RWPE1 (cell line): ENCODE data around the gene COL2A1.
A peak's percentile ranks its signal among the peaks of the same experiment; 100 is the strongest.

Experiments
- CTCF ChIA-PET: fragments of 350-600 bp; sonication (Branson Sonifier 250); formaldehyde crosslinking; extraction: SDS; loops from one replicate; lab custom pipeline; 2021; lab: Yijun Ruan, JAX
- POLR2A ChIA-PET: fragments of 400-600 bp; formaldehyde crosslinking; extraction: SDS; loops from one replicate; lab custom pipeline; 2020; ENCODE audit warnings: antibody characterized with exemption; ENCODE audit not compliant: low non-redundant PET; lab: Yijun Ruan, JAX
- DNase-seq: peaks from one replicate; pipeline ENCODE4 v3.0.0; 2012; ENCODE audit warnings: low spot score
- H3K27ac ChIP-seq: fragments of 450-650 bp; 2 replicates; pipeline ENCODE4 v1.5.1; 2017
- TF ChIP-seq, protein P1 (sequence below): fragments of 450-650 bp; conservative IDR thresholded peaks from 2 replicates; pipeline ENCODE4 v1.5.1; 2017; ENCODE audit warnings: low read depth, mild to moderate bottlenecking

Gene COL2A1

DNA sequence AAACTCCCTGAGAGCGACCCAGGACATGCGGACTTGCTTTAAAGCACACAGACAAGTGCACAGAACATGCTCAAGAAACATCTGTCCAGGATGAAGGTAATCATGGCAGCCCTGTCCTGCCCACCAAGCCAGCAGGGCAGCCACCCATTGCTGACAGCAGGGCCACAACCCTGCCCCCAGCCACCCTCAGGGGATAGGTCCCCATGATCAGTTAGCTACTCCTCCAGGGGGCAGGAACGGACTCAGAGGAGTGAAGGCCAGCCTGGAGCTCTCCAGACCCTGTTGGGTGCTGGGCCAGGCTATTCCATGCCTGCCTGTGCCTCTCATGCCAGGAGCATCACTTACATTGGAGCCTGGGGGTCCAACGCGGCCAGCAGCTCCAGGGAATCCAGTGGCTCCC is 25.1 kb downstream of the COL2A1 start:
- TF ChIP-seq, protein P1, sequence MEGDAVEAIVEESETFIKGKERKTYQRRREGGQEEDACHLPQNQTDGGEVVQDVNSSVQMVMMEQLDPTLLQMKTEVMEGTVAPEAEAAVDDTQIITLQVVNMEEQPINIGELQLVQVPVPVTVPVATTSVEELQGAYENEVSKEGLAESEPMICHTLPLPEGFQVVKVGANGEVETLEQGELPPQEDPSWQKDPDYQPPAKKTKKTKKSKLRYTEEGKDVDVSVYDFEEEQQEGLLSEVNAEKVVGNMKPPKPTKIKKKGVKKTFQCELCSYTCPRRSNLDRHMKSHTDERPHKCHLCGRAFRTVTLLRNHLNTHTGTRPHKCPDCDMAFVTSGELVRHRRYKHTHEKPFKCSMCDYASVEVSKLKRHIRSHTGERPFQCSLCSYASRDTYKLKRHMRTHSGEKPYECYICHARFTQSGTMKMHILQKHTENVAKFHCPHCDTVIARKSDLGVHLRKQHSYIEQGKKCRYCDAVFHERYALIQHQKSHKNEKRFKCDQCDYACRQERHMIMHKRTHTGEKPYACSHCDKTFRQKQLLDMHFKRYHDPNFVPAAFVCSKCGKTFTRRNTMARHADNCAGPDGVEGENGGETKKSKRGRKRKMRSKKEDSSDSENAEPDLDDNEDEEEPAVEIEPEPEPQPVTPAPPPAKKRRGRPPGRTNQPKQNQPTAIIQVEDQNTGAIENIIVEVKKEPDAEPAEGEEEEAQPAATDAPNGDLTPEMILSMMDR = no peak
- no peak for DNase-seq
- ChIA-PET POLR2A (no interaction called here), CTCF (no interaction called here)
- H3K27ac ChIP-seq = no peak overlapping the region

DNA sequence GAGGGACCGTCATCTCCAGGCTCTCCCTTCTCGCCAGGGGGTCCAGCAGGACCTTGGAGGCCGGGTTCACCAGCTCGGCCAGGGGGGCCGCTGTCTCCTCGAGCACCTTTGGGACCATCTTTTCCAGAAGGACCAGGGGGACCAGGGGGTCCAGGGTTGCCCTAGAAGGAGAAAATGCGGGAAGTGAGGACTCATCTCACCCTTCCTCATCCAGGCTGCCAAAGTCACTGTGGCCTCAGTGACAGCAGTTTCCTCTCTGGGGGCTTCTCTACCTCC is 25.7 kb downstream of the COL2A1 start:
- TF ChIP-seq, protein P1 = no peak
- CTCF ChIA-PET = no interaction called here
- POLR2A ChIA-PET = no interaction called here
- H3K27ac ChIP-seq = no peak overlapping the region
- no peak for DNase-seq

DNA sequence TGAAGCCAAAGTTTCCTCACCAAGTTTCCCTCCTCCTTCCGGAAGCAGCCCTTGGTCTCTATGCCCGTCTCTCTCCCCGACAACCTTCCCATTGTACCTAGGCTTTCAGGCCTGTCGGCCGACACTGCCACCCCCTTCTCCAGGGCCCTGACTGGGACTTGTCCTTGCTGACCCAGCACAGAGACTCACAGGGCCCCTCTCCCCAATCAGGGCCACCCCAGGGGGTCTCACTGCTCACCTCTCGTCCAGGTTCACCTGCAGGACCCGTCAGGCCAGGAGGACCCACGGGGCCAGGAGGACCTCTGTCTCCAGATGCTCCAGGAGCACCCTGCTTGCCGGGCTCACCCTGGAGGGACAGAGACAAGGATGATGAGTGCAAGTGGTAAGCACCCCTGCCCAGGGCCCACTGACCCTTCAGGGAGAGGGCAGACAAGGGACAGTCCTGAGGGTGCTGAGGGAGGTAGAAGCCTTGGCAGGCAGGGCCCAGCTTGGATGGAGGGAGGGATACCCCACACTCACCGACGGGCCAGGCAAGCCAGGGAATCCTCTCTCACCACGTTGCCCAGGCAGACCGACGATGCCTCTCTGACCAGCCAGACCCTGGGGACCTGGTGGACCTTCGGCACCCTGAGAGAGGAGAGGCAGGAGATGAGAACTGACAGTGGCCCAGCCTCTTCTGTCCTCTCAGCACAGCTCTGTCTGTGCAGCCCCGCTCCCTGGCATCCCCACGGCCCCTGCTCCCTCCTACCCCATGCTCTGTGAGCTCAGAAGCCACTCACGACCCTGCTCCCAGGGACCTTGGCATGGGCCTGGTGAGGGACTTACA is 26.3 kb downstream of the COL2A1 start:
- ChIA-PET CTCF (no interaction called here), POLR2A (no interaction called here)
- TF ChIP-seq, protein P1 = no peak
- no peak overlapping the region for H3K27ac ChIP-seq
- DNase-seq = no peak

DNA sequence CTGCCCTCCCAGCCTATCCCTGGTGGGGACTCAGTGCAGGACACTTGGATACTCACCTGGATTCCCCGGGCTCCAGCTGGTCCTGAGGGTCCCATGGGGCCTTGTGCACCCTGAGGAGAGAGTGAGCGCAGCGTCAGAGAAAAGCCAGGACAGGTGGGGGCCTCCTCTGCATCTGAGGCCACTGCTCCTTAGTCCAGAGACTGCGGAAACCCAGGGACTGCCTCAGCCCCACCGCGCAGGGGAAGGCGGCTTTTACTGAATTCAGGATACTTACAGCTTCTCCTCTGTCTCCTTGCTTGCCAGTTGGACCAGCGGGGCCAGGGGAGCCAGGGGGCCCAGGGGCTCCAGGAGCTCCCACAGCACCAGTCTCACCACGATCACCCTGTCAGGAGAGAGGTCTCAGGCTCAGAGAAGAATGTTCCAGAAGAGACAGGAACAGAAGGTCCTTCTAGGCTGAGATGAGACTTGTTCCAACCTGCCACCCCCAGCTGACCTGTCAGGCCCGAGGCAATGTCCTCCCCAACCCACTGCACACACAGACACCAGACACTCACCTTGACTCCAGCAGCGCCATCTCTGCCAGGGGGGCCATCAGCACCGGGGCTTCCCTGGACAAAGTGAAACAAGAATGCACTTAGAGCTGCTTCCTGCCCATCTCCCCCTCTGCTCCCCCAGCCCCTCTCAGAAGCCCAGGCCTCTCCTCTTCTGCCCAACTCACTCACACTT is 27.1 kb downstream of the COL2A1 start:
- ChIA-PET CTCF (no interaction called here), POLR2A (no interaction called here)
- TF ChIP-seq, protein P1 = no peak

DNA sequence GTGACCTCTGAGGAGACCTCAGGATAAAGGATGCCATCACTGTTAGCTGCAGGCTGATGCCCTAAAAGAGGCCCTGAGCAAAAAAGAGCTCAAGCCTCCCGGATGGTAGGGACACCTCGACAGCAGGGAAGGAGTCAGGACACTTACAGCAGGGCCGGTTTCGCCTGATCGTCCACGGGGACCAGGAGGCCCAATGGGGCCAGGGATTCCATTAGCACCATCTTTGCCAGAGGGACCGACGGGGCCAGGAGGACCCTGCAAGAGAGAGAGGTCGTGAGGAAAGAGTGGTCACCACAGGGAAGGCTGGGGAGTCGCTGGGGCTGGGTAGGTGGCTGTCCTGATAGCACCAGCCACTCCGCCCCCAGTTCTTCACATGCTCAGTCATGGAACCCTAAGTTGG is 28.5 kb downstream of the COL2A1 start:
- ChIA-PET POLR2A (interaction anchor here (0.6 kb wide), 1 partner anchor 37 kb away, joined by 3 read pairs; no protein-coding TSS in a partner anchor), CTCF (interaction anchor here (0.6 kb wide), 1 partner anchor 110 kb away, joined by 3 read pairs; no protein-coding TSS in a partner anchor)
- TF ChIP-seq, protein P1 = no peak
- no peak for DNase-seq
- no peak overlapping the region for H3K27ac ChIP-seq

More for the DNA sequence above, 27.1 kb downstream of the COL2A1 start:
- no peak overlapping the region for H3K27ac ChIP-seq
- peak; percentile 26 for DNase-seq

DNA sequence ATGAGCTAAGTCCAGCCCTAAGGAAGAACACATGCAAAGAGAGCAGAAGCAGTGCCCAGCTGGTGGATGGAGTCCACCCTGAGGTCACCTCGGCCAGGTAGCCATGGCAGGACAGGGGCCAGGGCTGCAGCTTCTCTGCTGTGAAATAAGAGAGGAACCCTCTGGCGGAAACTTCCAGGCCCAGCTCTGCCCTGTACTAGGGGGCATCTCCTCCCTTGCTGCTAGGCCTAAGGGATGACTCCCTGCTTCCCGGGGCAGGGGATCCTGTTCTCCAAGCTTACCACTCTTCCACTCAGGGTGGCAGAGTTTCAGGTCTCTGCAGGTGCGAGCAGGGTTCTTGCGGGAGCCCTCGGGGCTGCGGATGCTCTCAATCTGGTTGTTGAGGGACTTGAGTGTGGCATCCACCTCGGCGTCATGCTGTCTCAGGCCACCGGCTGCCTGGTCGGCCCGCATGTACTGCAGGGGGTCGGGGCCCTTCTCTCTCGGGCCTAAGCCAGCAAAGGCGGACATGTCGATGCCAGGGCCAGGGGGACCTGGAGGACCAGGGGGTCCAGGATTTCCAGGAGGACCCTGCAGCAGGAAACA is 29.1 kb downstream of the COL2A1 start:
- TF ChIP-seq, protein P1 = no peak
- no peak for DNase-seq
- CTCF ChIA-PET = interaction anchor here (0.6 kb wide), 1 partner anchor 109 kb away, joined by 3 read pairs; no protein-coding TSS in a partner anchor
- H3K27ac ChIP-seq = no peak overlapping the region
- POLR2A ChIA-PET = no interaction called here
